Inflammatory macrophage treated with lipopolysaccharide for 4 hours (primary cell): Measurements from ENCODE around the gene TSPY1.
"Not testable (repeated sequence)": the region's sequence is repeated elsewhere in the genome, so short reads cannot be mapped to it uniquely, and the experiment has no call there.

Source experiments
- DNase-seq: peaks from one replicate; pipeline ENCODE4 v3.0.0-alpha.2; 2020

Gene TSPY1

GRCh38 chrY:9466655-9467054 lies at the start of gene TSPY1:
Gene TSPY1 (plus strand): TSS chrY:9466955. CDS start chrY:9467001, 46 bp downstream.
- DNase-seq = not testable (repeated sequence)

GRCh38 chrY:9486967-9487366 lies 20.2 kb downstream of the TSPY1 start, which contains the start of gene TSPY9:
Gene TSPY9 (plus strand): TSS chrY:9487267. CDS start chrY:9487313, 46 bp downstream.
- not testable (repeated sequence) for DNase-seq

- DNase-seq = not testable (repeated sequence)
Measured at GRCh38 chrY:9504396-9504795, 37.6 kb downstream of the TSPY1 start.

GRCh38 chrY:9516287-9516686 lies 49.5 kb downstream of the TSPY1 start:
- not testable (repeated sequence) for DNase-seq
